B cell (primary cell): ENCODE measurements around the gene INHBE.

ENCODE experiments used
- EZH2 ChIP-seq: IDR thresholded peaks from 2 replicates; pipeline ENCODE4 v1.6.1; 2012; ENCODE audit warnings: borderline replicate concordance, low read depth, mild to moderate bottlenecking, moderate library complexity, low read length; ENCODE audit not compliant: insufficient read depth, poor library complexity, severe bottlenecking
- TF ChIP-seq, protein P1 (sequence below): fragments of 200-600 bp; IDR thresholded peaks from one replicate; pipeline ENCODE4 v1.8.0; 2022; ENCODE audit warnings: antibody characterized with exemption, mild to moderate bottlenecking

DNA sequence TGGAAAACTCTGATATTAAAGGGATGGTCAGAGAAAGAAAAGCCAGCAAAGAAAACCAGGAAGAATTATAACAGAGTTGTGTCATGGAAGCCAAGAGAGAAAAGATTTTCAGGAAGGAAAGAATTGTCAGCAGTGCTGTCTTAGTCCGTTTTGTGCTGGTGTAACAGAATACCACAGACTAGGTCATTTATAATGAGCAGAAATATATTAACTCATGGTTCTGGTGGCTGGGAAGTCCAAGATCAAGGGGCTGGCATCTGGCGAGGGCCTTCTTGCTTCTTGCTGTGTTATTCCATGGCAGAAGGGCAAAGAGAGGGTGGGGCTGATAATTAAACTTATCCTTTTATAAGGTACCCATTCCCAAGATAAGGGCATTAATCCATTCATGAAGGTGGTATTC lies 6.4 kb upstream of the INHBE start:
- TF ChIP-seq, protein P1, sequence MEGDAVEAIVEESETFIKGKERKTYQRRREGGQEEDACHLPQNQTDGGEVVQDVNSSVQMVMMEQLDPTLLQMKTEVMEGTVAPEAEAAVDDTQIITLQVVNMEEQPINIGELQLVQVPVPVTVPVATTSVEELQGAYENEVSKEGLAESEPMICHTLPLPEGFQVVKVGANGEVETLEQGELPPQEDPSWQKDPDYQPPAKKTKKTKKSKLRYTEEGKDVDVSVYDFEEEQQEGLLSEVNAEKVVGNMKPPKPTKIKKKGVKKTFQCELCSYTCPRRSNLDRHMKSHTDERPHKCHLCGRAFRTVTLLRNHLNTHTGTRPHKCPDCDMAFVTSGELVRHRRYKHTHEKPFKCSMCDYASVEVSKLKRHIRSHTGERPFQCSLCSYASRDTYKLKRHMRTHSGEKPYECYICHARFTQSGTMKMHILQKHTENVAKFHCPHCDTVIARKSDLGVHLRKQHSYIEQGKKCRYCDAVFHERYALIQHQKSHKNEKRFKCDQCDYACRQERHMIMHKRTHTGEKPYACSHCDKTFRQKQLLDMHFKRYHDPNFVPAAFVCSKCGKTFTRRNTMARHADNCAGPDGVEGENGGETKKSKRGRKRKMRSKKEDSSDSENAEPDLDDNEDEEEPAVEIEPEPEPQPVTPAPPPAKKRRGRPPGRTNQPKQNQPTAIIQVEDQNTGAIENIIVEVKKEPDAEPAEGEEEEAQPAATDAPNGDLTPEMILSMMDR, result no peak
- TF ChIP-seq EZH2, result no peak
